ENCODE data around the gene CPSF4L.
"Not testable (repeated sequence)": the region's sequence is repeated elsewhere in the genome, so short reads cannot be mapped to it uniquely, and the experiment has no call there.

CPSF4L gene

GRCh38 chr17:73261617-73261951, at the start of gene CPSF4L:
TSS of gene CPSF4L (minus strand) at chr17:73261880. CDS start at chr17:73261818, 62 bp downstream.
- DNase-seq, result no peak

- no peak for DNase-seq
Measured at GRCh38 chr17:73311428-73311780, 49.7 kb upstream of the CPSF4L start.

DNA sequence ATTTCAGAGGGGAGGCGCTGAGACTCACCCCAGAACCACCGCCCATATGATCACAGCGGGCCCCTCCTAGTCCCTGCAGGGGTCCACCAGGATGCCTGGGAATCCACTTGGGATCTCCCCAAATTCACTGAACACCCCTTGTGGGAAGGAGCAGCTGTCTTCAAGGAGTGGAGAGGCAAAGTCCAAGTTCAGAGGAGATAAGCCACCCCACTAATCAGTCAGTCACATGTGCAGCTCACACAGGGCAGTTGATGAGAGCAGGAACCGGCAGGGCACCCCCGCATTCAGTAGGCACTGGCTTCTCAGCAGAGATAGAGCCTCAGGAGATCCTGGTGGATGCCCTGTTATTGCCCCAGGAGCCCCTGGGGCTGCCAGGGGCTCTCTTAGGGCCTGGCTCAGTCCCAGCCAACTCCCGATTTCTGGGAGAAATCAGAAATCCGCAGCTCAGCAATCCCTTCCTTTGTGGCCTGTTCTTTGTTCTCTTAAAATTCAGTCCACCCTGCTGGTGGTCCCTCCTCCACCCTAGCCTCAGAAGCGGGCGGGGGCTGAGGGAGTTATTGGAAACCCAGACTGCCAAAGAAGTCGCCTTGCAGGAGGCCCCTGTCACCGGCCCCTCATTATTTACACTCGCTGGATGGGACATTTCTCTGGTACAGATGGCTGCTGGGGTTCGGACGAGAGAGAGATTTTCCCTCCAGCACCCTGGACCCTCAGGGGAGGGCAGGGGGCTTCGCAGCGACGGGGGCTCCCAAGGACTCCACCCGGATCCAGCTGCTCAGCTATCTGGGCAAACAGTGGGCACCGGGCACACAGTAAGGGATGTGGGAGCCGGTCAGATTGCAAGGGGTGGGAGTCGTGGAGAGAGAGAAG, 48.3 kb upstream of the CPSF4L start:
- no peak for DNase-seq

GRCh38 chr17:73308959-73309358, 47.3 kb upstream of the CPSF4L start:
- not testable (repeated sequence) for DNase-seq

DNA sequence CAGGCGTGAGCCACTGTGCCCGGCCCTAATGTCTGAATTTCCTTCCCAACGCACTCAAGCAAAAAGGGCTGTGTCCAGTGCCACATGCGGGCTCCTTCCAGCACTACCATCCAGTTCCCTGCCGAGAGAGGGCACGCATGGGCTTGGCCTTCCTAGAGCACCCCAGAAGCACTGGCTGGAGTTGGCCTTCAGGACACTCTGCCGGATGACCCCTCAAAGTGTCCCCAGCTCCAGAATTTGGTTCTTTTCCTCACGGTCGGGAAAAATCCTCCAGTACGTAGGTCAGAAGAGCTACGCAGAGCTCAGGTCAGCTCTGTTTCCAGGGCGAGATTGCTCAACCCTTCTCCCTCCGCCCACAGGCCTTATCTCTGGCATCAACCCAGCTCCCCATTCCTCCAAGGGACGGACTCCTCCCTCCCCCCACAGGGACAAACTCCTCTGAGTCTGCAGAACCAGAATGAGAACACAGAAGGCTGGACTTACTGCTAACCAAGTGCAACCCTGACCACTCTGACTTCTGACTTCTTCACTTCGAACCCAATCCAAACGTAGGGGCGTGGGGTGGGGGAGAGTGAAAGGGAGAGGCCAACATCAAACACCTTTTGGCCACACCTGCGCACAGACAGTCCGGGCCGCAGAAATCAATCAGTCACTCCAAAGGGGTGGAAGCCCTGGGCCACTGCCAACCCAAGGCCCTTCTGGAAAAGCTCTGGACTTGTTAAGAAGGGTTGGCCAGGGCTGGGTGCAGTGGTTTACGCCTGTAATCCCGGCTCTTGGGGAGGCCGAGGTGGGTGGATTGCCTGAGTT, 46.5 kb upstream of the CPSF4L start:
- DNase-seq, result no peak

DNA sequence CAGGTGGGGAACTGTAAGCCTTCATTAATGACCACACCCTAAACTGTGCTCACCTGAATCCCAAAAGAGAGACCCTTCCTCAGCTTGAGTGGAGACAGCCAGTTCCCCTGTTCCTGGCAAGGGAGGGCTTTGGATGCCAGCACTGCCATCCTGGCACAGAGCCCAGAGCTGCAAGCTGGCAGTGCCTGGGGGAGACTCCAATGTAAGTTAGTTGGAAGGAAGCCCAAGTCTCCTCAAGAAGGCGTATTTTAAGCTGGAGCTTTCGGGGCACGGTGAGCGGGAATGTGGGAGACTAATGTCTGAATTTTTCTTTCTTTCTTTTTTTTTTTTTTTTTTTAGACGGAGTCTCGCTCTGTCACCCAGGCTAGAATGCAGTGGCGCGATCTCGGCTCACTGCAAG, 45.5 kb upstream of the CPSF4L start:
- DNase-seq, result no peak

- DNase-seq, result no peak
Measured at GRCh38 chr17:73305845-73306836, 44.5 kb upstream of the CPSF4L start.

GRCh38 chr17:73304971-73305812, 43.5 kb upstream of the CPSF4L start:
- DNase-seq, result peak; percentile 17 to 35

- no peak for DNase-seq
Measured at GRCh38 chr17:73304438-73304837, 42.8 kb upstream of the CPSF4L start.

GRCh38 chr17:73302189-73302588, 40.5 kb upstream of the CPSF4L start:
- no peak for DNase-seq

- DNase-seq, result no peak
Measured at GRCh38 chr17:73301369-73301768, 39.7 kb upstream of the CPSF4L start.

DNA sequence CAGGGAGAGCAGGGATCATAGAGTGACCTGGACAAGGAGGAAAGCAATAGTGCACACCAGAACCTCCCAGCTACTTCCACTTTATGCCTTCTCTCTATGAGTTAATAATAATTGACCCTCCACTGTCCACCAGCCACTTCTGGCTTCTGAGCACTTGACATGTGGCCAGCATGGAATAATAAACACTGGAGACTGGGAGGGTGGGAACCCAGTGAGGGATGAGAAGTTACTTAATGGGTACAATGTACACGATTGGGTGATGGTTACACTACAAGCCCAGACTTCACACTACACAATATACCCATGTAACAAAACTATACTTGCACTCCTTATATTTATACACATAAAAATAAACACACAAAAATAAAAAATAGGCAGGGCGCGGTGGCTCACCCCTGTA, 38.7 kb upstream of the CPSF4L start:
- no peak for DNase-seq

DNA sequence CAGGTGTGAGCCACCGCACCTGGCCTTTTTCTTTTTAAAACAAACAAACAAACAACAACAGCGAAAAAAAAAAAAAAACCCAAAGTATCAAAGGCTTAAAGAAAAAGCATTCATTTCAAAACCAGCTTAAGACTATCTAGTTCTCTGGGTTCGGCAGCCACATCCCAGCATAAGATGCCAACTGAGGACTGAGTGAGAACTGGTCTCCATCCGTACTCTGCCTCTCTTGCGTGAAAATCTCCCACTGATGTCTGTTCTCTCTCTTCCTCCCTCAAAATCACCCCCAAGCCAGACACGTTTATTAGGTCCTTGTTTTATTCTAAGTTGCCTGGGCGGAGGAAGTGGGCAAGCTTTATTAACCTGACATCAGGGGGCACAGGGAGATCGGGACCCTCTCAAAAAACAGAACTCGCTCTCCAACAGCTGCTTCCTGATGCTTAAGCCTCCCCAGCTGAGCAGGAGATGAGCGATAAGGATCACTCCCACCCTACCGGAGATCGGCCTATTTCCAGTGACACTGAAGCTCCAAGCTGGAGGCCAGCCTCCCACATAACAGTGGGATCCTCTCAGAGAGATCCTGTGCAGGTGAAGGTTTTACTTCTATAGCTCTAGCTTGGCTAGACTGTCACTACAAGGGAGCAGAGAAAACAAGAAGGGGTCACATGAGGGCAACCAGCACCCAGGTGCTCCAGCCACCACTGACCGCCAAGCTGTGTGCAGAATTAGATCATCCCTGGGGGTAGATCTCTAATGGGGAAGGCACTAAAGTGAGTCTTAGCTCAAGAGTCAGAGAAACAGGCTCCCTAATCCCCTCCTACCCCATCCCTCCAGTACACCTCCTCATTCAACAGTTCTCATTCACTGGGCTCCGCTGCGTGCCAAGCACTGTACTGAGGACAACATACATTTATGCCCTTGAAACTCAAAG, 36.5 kb upstream of the CPSF4L start:
- no peak for DNase-seq

- DNase-seq, result no peak
Measured at GRCh38 chr17:73293480-73293911, 31.8 kb upstream of the CPSF4L start.

DNA sequence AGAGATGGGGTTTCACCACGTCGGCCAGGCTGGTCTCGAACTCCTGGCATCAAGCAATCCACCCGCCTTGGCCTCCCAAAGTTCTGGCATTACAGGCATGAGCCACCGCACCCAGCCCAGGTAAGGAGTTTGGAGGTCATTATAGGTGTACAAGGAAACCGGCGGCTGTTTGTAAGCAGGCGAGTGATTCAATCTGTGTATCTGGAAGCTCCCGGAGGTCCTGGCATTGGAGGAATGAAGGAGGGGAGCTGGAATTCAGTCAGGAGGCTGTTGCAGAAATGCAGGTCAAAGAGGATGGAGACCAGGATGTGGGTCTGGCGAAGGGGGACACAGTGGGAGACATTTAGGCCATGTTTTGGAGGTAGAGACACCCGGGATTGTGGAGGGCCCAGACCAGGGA, 31.4 kb upstream of the CPSF4L start:
- DNase-seq, result no peak

- DNase-seq, result no peak
Measured at GRCh38 chr17:73292031-73292531, 30.4 kb upstream of the CPSF4L start.

- no peak for DNase-seq
Measured at GRCh38 chr17:73291260-73291801, 29.7 kb upstream of the CPSF4L start.

GRCh38 chr17:73290399-73291259, 28.9 kb upstream of the CPSF4L start:
- DNase-seq, result no peak

DNA sequence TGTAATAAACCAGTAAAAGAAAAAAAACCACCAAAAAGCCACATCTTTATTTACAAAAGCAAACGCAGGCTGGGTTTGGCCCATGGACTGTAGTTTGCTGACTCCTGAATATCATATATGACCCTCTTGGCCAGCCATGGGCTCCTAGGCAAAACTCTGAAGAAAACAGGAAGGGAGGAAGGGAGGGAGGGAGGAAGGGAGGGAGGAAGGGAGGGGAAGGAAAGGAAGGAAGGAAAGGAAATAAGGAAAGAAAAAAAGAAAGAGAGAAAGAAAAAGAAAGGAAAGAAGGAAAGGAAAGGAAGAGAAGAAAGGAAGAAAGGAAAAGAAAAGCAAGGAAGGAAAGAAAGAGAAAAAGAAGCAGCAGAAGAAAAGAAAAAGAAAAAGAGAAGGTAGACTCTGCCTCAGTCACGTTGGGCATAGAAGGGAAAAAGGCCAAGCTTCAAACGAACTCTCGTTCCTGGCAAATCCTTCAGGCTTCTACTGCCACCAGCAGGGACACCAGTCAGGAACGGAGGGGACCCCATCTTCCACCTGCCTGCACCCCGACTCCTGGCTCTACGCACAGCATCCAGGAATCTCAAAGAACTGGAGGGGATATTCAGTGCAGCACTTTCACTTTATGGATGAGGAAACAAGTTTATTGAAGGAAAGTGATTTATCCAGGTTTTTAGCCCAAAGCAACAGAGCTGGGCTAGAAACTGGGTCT, 28.0 kb upstream of the CPSF4L start:
- no peak for DNase-seq
